IgD-negative memory B cell (primary cell): Measurements from ENCODE around the gene PLEKHH1. TPM values are rescaled to one million over a fixed set of nuclear protein-coding genes. Genes with fewer than 3 reads are reported as not detected.
"Not testable (repeated sequence)": the region's sequence is repeated elsewhere in the genome, so short reads cannot be mapped to it uniquely, and the experiment has no call there.

Experiments
- H3K27ac Mint-ChIP-seq, 3 donors: one replicate each; pipeline ENCODE4 v1.8.0; 2020 to 2022; ENCODE audit warnings: mild to moderate bottlenecking in 3 of 3, mixed read lengths in 3 of 3, moderate library complexity in 1 of 3
- H3K27me3 Mint-ChIP-seq: one replicate; pipeline ENCODE4 v1.8.0; 2021; ENCODE audit warnings: mixed read lengths
- H3K36me3 Mint-ChIP-seq: one replicate; pipeline ENCODE4 v1.8.0; 2020; ENCODE audit warnings: mild to moderate bottlenecking, mixed read lengths
- H3K4me1 Mint-ChIP-seq, 3 donors: one replicate each; pipeline ENCODE4 v1.8.0; 2020 to 2022; ENCODE audit warnings: mixed read lengths in 3 of 3, mild to moderate bottlenecking in 1 of 3
- H3K4me3 Mint-ChIP-seq, 4 donors: one replicate each; pipeline ENCODE4 v1.8.0; 2020 to 2022; ENCODE audit warnings: mild to moderate bottlenecking in 4 of 4, mixed read lengths in 4 of 4, moderate library complexity in 3 of 4
- H3K9me3 Mint-ChIP-seq, 3 donors: one replicate each; pipeline ENCODE4 v1.8.0; 2020 to 2021; ENCODE audit warnings: mixed read lengths in 3 of 3, mild to moderate bottlenecking in 1 of 3
- polyA plus RNA-seq: library from polyadenylated mRNA; unstranded; fragments of 300-500 nt; fragmentation: Illumina TruSeq; gene quantifications from one replicate; pipeline ENCODE4 v1.2.3, GENCODE V29; 2021

Gene PLEKHH1
- polyA plus RNA-seq, 1 donor from 2014 or later = not detected

DNA sequence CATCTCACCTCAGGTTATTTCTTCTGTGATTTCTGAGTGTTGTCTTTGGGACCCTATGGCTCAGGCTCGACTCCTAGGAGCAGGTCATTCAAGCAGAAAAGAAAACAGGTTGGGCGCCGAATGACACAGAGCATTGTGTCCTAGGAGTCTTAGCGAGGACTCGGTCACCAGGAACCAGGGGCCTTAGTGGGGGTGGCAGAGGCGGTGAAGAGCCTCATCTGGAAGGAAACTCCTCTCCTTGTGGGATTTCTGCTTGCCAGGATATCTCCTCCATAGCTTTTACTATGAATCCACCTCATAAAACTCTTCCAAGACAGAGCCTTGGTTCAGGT, 630 bp downstream of the PLEKHH1 start:
- H3K4me1 Mint-ChIP-seq = peaks cover 0 to 8% (median 5%) of the 10 kb centered on the region in 3 donors
- peak overlapping the region; percentile 14 to 86 (median 57) for H3K4me3 Mint-ChIP-seq
- no peaks in the 10 kb centered on the region for H3K9me3 Mint-ChIP-seq
- peaks cover 14% of the 10 kb centered on the region for H3K27me3 Mint-ChIP-seq
- H3K27ac Mint-ChIP-seq = peak overlapping the region in 1 of 3 donors; percentile 43
- H3K36me3 Mint-ChIP-seq = no peaks in the 10 kb centered on the region

DNA sequence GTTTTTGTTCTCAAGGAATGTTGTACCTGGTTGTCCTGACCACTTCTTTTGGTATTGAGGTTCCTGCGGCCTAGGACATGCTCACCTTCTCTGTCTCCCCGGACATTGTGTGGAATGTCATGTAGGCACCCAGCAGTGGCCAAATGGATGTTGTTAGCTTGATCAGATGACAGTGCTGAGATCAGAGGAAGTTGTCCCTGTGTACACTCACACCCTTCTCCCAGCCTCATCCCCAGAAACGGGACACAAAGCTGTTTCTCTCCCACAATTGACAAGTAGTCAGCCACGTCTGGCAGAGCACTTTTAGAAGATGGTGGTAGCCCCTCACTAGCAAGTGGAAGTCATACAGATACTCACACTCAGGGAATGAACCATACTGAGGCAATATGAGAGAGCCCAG, 3.0 kb downstream of the PLEKHH1 start:
- no peaks in the 10 kb centered on the region for H3K36me3 Mint-ChIP-seq
- H3K27ac Mint-ChIP-seq = no peak overlapping the region
- H3K4me3 Mint-ChIP-seq = peak overlapping the region in 1 of 4 donors; percentile 52
- H3K9me3 Mint-ChIP-seq = no peaks in the 10 kb centered on the region
- H3K27me3 Mint-ChIP-seq = peaks cover 17% of the 10 kb centered on the region
- H3K4me1 Mint-ChIP-seq = peaks cover 0 to 8% (median 5%) of the 10 kb centered on the region in 3 donors

DNA sequence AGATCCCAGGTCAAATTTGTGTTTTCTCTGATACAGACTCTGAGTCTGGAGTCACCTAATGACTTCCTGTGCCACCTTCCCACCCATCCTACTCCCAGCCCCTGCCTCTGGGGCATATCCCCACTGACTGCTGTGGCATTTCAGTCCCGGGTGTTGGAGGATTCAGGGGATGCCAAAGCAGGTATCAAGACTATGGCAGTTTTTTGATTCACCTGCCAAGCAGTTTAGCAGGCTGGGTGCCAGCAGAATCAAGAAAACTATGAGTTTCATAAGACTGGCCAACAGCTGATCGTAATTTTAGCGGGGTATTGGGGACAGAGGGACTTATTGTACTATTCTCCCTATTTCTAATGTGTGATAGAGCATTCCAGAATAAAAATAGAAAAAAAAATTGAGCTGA, 4.6 kb downstream of the PLEKHH1 start:
- Mint-ChIP-seq H3K27me3 (peaks cover 17% of the 10 kb centered on the region), H3K9me3 (no peaks in the 10 kb centered on the region), H3K36me3 (no peaks in the 10 kb centered on the region), H3K4me3 (no peak overlapping the region), H3K4me1 (peaks cover 0 to 10% (median 8%) of the 10 kb centered on the region in 3 donors), H3K27ac (no peak overlapping the region)

DNA sequence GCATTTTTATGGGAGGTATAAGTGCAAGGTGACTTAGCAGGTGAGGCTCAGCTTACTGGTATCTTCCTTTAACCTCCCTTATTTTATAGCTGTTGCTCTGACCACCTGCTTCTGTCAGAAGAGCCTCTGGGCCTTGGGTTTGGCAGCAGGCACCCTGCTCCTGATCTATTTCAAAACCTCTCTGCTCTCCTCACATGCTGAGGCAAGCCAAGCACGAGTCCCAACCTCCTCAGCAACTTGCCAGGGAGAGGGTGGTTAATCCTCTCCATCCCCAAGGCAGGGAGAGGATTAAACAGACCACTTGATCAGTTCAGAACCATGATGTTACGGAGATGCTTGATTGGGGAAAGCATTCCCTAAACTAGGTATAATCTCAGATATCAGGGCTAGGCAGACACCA, 5.4 kb downstream of the PLEKHH1 start:
- H3K4me1 Mint-ChIP-seq = peaks cover 0 to 10% (median 8%) of the 10 kb centered on the region in 3 donors
- no peaks in the 10 kb centered on the region for H3K36me3 Mint-ChIP-seq
- H3K27ac Mint-ChIP-seq = no peak overlapping the region
- no peaks in the 10 kb centered on the region for H3K9me3 Mint-ChIP-seq
- H3K4me3 Mint-ChIP-seq = no peak overlapping the region
- H3K27me3 Mint-ChIP-seq = peaks cover 23% of the 10 kb centered on the region

DNA sequence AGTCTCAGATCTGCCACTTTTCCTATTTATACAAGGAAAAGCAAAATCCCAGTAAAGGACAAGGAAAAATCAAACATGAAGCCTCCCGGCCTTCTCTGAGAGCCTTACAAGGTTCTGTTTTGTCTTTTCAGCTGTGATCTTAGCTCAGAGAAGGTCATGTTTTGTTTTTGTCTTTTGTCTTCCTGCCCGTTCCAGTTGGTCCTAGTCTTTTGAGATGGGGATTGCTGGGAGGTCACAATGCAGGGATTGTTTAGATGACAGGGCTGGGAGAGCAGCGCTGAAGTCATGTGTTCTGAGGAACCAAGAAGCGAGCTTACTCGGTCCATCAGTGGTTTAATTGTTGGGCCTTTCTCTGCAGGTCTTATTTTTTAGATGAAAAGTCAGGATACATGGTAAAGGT, 6.0 kb downstream of the PLEKHH1 start:
- Mint-ChIP-seq H3K36me3 (no peaks in the 10 kb centered on the region), H3K9me3 (no peaks in the 10 kb centered on the region), H3K27me3 (peaks cover 23% of the 10 kb centered on the region), H3K4me3 (no peak overlapping the region), H3K4me1 (peaks cover 0 to 10% (median 4%) of the 10 kb centered on the region in 3 donors), H3K27ac (no peak overlapping the region)

DNA sequence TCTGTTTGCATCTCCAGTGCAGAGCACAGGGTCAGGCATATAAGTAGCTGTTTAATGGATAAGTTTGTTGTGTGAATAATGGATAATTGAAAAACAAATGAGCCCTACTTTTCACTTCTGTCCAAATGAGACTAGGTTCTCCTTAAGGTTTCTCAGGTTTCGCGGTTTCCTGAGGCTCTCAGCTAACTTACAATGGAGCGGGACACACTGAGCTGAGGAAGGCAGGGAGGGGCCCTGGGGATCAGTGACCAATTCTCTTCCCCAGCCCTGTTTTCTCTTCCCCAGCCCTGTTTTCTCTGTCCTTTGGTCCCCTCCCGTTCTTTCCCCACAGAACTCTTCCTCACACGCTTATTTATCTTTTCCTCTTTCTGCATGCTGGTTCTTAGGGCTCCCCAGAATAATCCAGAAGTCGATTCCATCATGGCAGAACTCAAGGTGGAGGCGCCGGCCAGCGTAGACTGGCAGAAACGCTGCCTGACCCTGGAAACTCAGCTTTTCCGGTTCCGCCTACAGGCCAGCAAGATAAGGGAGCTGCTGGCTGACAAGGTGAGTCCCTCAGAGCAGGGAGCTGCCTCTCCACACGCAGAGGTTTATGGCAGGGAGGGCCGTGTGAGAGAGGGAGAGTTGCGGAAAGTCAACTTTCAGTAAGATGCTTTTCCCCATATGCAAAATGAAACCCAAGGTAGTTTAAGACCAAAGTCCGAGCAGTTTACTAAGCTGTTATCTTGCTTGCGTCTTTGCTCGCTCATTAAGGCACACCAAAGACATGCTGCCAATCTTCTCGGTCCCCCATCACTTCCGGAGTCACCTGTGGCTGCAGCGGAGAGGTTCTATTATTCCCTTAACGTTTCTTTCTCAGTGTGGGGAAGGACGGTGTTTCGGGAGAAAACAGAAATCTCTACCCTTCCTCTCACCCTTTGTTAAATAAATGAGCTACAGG, 8.6 kb downstream of the PLEKHH1 start:
- Mint-ChIP-seq H3K4me1 (peaks cover 0 to 10% (median 4%) of the 10 kb centered on the region in 3 donors), H3K36me3 (no peaks in the 10 kb centered on the region), H3K27me3 (peaks cover 35% of the 10 kb centered on the region), H3K4me3 (peak overlapping the region; percentile 3 to 85 (median 76)), H3K27ac (no peak overlapping the region), H3K9me3 (peaks cover 0 to 6% (median 2%) of the 10 kb centered on the region in 3 donors)

DNA sequence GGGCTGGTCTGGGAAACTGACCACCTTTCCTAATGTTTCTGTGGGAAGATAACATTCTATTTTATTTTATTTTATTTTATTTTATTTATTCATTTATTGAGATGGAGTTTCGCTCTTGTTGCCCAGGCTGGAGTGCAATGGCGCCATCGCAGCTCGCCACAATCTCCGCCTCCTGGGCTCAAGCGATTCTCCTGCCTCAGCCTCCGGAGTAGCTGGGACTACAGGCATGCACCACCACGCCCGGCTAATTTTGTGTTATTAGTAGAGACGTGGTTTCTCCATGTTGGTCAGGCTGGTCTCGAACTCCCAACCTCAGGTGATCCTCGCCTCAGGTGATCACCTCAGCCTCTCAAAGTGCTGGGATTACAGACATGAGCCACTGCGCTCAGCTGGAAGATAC, 9.5 kb downstream of the PLEKHH1 start:
- H3K36me3 Mint-ChIP-seq, H3K4me3 Mint-ChIP-seq, H3K9me3 Mint-ChIP-seq, H3K4me1 Mint-ChIP-seq, H3K27ac Mint-ChIP-seq: not testable (repeated sequence)
- peaks cover 36% of the 10 kb centered on the region for H3K27me3 Mint-ChIP-seq

DNA sequence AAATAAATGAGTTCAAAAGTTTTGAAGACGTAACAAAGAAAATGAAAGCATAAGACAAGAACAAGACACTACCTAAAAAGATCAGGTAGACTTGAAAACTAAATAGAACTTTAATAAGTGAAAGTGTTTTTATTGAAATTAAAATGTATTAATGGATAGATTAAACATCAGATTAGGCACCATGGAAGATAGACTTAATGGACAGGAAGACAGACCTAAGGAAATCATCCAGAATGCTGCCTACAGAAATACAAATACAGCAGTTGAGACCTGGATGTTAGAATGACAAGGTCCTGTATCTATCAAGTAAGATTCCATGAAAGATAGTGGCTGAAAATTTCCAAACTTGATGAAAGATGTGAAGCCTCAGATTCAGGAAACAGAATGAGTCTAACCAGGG, 11.5 kb downstream of the PLEKHH1 start:
- peaks cover 0 to 6% (median 2%) of the 10 kb centered on the region in 3 donors for H3K9me3 Mint-ChIP-seq
- H3K27ac Mint-ChIP-seq = no peak overlapping the region
- H3K4me1 Mint-ChIP-seq = peaks cover 0 to 8% (median 0%) of the 10 kb centered on the region in 3 donors
- no peaks in the 10 kb centered on the region for H3K36me3 Mint-ChIP-seq
- H3K27me3 Mint-ChIP-seq = peaks cover 37% of the 10 kb centered on the region
- no peak overlapping the region for H3K4me3 Mint-ChIP-seq

DNA sequence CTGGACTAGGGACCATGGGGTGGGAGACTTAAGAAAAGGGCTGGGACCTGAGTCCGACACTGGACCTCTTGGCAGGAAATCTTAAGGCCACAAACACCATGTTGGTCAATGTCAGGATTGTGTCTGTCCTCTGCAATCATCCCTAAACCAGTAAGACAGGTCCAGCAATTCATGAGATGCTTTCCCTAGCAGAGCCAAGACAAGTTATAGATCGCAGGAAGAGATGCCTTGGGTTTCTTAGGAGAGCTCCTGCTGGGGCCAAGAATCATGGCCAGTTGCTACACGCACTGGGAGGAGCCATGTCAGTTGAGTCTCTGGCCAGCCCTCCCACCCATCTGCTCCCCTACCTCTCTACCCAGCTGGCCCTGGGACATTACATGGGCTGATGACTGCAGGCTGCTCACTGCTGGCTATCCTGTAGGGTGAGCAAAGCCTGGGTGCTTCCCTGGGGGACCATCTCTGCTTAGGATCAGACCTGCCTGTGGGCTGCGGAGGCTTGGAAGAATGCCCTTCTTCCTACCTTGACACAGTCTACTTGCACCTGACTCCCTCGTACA, 14.2 kb downstream of the PLEKHH1 start:
- H3K36me3 Mint-ChIP-seq = no peaks in the 10 kb centered on the region
- H3K27me3 Mint-ChIP-seq = peaks cover 26% of the 10 kb centered on the region
- H3K4me3 Mint-ChIP-seq = no peak overlapping the region
- peak overlapping the region in 1 of 3 donors; percentile 40 for H3K27ac Mint-ChIP-seq
- H3K9me3 Mint-ChIP-seq = peaks cover 0 to 6% (median 2%) of the 10 kb centered on the region in 3 donors
- no peaks in the 10 kb centered on the region for H3K4me1 Mint-ChIP-seq

DNA sequence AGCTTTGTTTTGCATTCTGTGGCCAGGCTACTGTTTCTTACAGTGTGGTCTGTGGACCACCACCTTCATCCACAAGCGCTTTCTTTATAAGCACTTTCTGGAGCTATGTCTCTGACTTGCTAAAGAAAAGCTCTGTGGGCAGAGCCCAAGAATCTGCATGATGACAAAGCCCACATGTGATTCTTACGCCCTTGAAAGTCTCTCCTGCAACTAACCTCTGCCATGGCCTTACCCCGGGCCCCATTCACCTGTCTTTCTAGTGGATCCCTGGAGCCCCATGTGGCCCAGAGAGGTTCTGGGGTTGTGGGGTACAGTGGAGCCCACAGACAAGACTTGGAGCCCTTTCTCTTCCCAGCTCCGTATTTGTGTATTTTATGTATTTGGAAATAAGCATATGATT, 16.6 kb downstream of the PLEKHH1 start:
- H3K9me3 Mint-ChIP-seq = peaks cover 0 to under 1% (median 0%) of the 10 kb centered on the region in 3 donors
- no peaks in the 10 kb centered on the region for H3K4me1 Mint-ChIP-seq
- no peak overlapping the region for H3K27ac Mint-ChIP-seq
- H3K36me3 Mint-ChIP-seq = peaks cover 3% of the 10 kb centered on the region
- peaks cover 11% of the 10 kb centered on the region for H3K27me3 Mint-ChIP-seq
- no peak overlapping the region for H3K4me3 Mint-ChIP-seq

DNA sequence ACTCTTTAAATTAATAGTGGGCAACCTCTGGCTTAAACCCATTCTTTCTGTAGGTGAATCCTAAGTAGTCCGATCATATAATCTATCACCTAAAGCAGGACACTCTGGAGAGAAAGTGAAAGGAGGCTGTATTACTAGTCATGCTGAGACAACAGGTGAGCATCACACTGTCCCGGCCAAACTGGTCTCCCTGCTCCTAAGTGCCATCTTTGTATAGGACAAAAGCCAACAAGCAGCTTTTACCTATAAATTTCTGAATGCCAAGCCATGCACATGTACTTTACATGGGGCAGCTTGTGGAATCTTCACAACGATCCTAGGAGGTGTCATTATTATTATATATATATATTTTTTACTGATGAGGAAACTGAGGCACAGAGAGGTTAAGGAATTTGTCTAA, 18.0 kb downstream of the PLEKHH1 start:
- no peak overlapping the region for H3K27ac Mint-ChIP-seq
- H3K9me3 Mint-ChIP-seq = no peaks in the 10 kb centered on the region
- peaks cover 6% of the 10 kb centered on the region for H3K27me3 Mint-ChIP-seq
- peaks cover 3% of the 10 kb centered on the region for H3K36me3 Mint-ChIP-seq
- no peak overlapping the region for H3K4me3 Mint-ChIP-seq
- no peaks in the 10 kb centered on the region for H3K4me1 Mint-ChIP-seq

DNA sequence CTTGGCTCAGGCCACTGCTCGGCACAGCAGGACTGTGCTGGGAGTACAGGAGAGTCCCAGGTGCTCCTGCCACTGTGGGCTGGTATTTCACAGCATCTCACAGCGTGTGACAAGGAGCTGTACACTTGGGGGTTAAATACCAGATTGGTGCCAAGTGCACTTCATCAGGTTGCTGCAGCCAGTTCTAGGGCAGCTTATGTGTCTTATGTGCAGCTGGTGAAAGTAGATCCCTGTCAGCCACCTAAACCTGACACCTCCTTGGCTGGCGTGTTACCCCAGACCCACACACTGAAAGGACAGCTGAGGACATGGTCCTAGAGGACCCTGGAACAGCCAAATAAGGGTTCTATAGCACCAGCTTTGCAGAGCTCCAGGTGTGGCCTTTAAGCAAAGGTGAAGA, 18.9 kb downstream of the PLEKHH1 start:
- H3K4me3 Mint-ChIP-seq = no peak overlapping the region
- no peak overlapping the region for H3K27ac Mint-ChIP-seq
- H3K27me3 Mint-ChIP-seq = peaks cover 2% of the 10 kb centered on the region

DNA sequence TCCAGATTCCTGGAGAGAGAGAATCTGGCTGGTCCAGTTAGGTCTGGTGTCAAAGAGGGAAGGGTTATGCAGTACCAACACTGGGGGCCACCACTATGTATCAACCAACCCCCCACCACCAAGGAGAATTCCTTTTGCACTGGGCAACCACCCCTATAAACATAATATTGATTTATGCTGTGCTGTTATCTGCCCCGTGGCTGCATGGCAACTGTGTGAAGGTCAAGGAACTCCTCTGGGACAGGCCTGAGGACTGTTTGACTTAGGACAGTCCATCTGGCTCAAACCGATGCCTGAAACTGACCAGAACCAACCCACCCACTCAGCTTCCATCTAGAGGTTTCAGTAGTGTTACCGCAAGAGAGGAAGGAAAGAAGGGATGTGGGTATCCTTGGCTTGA, 20.5 kb downstream of the PLEKHH1 start:
- peaks cover 3% of the 10 kb centered on the region for H3K36me3 Mint-ChIP-seq
- H3K4me3 Mint-ChIP-seq = no peak overlapping the region
- H3K9me3 Mint-ChIP-seq = no peaks in the 10 kb centered on the region
- no peaks in the 10 kb centered on the region for H3K4me1 Mint-ChIP-seq
- H3K27me3 Mint-ChIP-seq = peaks cover 2% of the 10 kb centered on the region
- no peak overlapping the region for H3K27ac Mint-ChIP-seq

More for the DNA sequence above, 18.9 kb downstream of the PLEKHH1 start:
- H3K4me1 Mint-ChIP-seq = no peaks in the 10 kb centered on the region
- peaks cover 3% of the 10 kb centered on the region for H3K36me3 Mint-ChIP-seq
- H3K9me3 Mint-ChIP-seq = no peaks in the 10 kb centered on the region

DNA sequence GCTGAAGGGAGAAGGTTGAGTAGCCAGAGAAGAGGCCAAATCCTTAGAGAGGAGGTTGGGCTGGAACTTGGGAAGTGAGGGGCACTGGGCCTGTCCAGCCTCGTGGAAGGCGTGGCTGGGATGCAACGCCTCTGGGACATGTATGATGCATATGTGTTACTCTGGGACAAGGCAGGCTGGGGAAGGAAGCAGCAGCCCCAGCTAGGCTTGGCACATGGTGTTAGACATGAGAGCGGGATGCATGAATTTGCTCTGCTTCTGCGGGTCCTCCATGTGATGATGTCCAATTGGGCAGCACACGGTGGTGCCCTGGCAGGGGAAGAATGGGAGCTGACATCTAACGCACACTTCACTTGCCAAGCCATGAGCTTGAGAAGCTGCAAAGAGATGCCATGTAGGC, 21.3 kb downstream of the PLEKHH1 start:
- Mint-ChIP-seq H3K9me3 (no peaks in the 10 kb centered on the region), H3K27me3 (peaks cover 2% of the 10 kb centered on the region), H3K4me1 (no peaks in the 10 kb centered on the region), H3K27ac (no peak overlapping the region), H3K36me3 (peaks cover 3% of the 10 kb centered on the region), H3K4me3 (no peak overlapping the region)

DNA sequence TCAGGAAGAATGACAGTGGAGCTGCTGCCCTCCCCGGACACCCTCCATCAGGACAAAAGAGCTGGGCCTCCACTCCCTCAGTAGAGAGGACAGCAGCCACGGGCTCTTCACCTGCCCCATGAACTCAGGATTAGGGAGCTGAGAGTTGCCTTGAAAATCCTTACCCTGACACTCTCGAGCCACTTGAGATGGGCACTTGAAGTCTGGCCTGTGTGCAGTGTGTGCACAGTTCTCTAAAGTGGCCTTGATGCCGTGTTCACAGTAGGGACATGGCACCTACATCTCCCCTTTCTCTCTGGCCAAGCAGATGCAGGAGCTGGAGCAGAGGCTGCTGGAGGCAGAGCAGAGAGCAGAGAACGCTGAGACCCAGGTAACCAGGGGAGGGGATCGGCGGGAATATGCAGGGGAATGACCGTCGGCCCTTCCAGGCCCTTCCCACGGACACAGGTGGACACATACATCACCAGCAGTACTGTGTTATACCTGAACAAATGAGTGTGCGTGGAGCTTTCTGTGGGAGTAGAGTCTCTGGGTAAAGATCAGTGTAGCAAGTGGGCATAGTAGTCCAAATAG, 22.5 kb downstream of the PLEKHH1 start:
- no peaks in the 10 kb centered on the region for H3K4me1 Mint-ChIP-seq
- peaks cover 3% of the 10 kb centered on the region for H3K36me3 Mint-ChIP-seq
- H3K9me3 Mint-ChIP-seq = no peaks in the 10 kb centered on the region
- peak overlapping the region in 1 of 4 donors; percentile 23 for H3K4me3 Mint-ChIP-seq
- H3K27ac Mint-ChIP-seq = no peak overlapping the region
- H3K27me3 Mint-ChIP-seq = no peaks in the 10 kb centered on the region
